Measurements from ENCODE around the gene CORO2B. TPM values are rescaled to one million over a fixed set of nuclear protein-coding genes. Genes with fewer than 3 reads are reported as not detected.

Gene CORO2B
- total and polyA plus RNA-seq, 4 donors, result 2.4 to 12.5 (median 4.3) TPM

DNA sequence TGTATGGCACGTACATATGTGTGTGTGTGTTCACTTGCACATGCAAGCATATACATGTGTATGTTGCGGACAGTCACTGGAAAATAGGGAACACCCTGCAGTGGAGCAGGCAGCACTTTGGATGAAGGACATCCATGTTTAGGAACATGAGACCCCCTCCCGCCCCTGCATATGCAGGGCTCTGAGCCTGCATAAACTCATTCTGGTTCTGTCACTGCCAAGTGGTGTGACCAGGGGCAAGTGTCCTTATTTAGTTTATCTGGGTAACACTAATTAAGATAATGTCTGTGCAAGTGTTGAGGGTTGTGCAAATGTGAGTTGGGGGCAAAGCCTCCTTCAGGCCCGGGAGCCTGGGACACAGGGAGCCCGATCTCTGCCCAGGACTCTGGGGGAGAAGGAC, 105.7 kb downstream of the CORO2B start:
- H3K27ac ChIP-seq (ENCODE audit: low read depth in 1 of 2, low read length in 1 of 2), result no peak overlapping the region
- H3K9ac ChIP-seq (ENCODE audit: insufficient read depth in 1 of 2, low read length in 2 of 2), result no peak overlapping the region
- 83 to 85% methylated on average over 5 of the region's 5 CpGs for WGBS, 2 donors
- H3K4me1 ChIP-seq (ENCODE audit: control insufficient read depth in 5 of 5, insufficient read depth in 5 of 5, low read length in 5 of 5), result peaks cover 0 to 4% (median 0%) of the 10 kb centered on the region in 5 donors
- TF ChIP-seq, protein P1, sequence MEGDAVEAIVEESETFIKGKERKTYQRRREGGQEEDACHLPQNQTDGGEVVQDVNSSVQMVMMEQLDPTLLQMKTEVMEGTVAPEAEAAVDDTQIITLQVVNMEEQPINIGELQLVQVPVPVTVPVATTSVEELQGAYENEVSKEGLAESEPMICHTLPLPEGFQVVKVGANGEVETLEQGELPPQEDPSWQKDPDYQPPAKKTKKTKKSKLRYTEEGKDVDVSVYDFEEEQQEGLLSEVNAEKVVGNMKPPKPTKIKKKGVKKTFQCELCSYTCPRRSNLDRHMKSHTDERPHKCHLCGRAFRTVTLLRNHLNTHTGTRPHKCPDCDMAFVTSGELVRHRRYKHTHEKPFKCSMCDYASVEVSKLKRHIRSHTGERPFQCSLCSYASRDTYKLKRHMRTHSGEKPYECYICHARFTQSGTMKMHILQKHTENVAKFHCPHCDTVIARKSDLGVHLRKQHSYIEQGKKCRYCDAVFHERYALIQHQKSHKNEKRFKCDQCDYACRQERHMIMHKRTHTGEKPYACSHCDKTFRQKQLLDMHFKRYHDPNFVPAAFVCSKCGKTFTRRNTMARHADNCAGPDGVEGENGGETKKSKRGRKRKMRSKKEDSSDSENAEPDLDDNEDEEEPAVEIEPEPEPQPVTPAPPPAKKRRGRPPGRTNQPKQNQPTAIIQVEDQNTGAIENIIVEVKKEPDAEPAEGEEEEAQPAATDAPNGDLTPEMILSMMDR (IDR thresholded peaks at IDR 0.05; ENCODE audit: control extremely low read depth, extremely low read depth), result no peak
- H3K9me3 ChIP-seq (ENCODE audit: control insufficient read depth in 4 of 4, insufficient read depth in 3 of 4, low read length in 3 of 4), result peaks cover 0 to 1% (median 0%) of the 10 kb centered on the region in 4 donors
- peak; percentile 11 for ATAC-seq (ENCODE audit: insufficient read depth, low FRiP score)
- no peaks in the 10 kb centered on the region for H3K27me3 ChIP-seq (ENCODE audit: control insufficient read depth in 3 of 3, insufficient read depth in 3 of 3, low read length in 2 of 3)
- H3K4me3 ChIP-seq, result no peak overlapping the region
- DNase-seq, result no peak
- H3K36me3 ChIP-seq (ENCODE audit: control insufficient read depth in 4 of 4, insufficient read depth in 4 of 4, low read length in 4 of 4), result no peaks in the 10 kb centered on the region

- Histone ChIP-seq H3K27ac (ENCODE audit: low read depth in 1 of 2, low read length in 1 of 2) (no peak overlapping the region), H3K9ac (ENCODE audit: insufficient read depth in 1 of 2, low read length in 2 of 2) (no peak overlapping the region), H3K9me3 (ENCODE audit: control insufficient read depth in 4 of 4, insufficient read depth in 3 of 4, low read length in 3 of 4) (peaks cover 0 to 1% (median 0%) of the 10 kb centered on the region in 4 donors), H3K27me3 (ENCODE audit: control insufficient read depth in 3 of 3, insufficient read depth in 3 of 3, low read length in 2 of 3) (no peaks in the 10 kb centered on the region), H3K4me3 (no peak overlapping the region), H3K36me3 (ENCODE audit: control insufficient read depth in 4 of 4, insufficient read depth in 4 of 4, low read length in 4 of 4) (no peaks in the 10 kb centered on the region), H3K4me1 (ENCODE audit: control insufficient read depth in 5 of 5, insufficient read depth in 5 of 5, low read length in 5 of 5) (peaks cover 0 to 5% (median 0%) of the 10 kb centered on the region in 5 donors)
- TF ChIP-seq, protein P1 (IDR thresholded peaks at IDR 0.05; ENCODE audit: control extremely low read depth, extremely low read depth), result no peak
- DNase-seq (no peak), ATAC-seq (ENCODE audit: insufficient read depth, low FRiP score) (no peak)
- WGBS, 2 donors, result 91 to 94% methylated on average over 8 of the region's 8 CpGs
Observed at GRCh38 chr15:68687136-68687735, 108.4 kb downstream of the CORO2B start.

GRCh38 chr15:68691705-68692104, 112.9 kb downstream of the CORO2B start:
- no peak overlapping the region for H3K27ac ChIP-seq (ENCODE audit: low read depth in 1 of 2, low read length in 1 of 2)
- 60 to 72% methylated on average over 6 of the region's 6 CpGs for WGBS, 2 donors
- H3K9ac ChIP-seq (ENCODE audit: insufficient read depth in 1 of 2, low read length in 2 of 2), result no peak overlapping the region
- H3K4me3 ChIP-seq, result no peak overlapping the region
- H3K36me3 ChIP-seq (ENCODE audit: control insufficient read depth in 4 of 4, insufficient read depth in 4 of 4, low read length in 4 of 4), result peaks cover 0 to 5% (median 0%) of the 10 kb centered on the region in 4 donors
- TF ChIP-seq, protein P1 (IDR thresholded peaks at IDR 0.05; ENCODE audit: control extremely low read depth, extremely low read depth), result no peak
- H3K9me3 ChIP-seq (ENCODE audit: control insufficient read depth in 4 of 4, insufficient read depth in 3 of 4, low read length in 3 of 4), result no peaks in the 10 kb centered on the region
- H3K27me3 ChIP-seq (ENCODE audit: control insufficient read depth in 3 of 3, insufficient read depth in 3 of 3, low read length in 2 of 3), result no peaks in the 10 kb centered on the region
- no peak for ATAC-seq (ENCODE audit: insufficient read depth, low FRiP score)
- peak; percentile 48 to 73 (median 67) for DNase-seq
- peaks cover 0 to 8% (median 3%) of the 10 kb centered on the region in 5 donors for H3K4me1 ChIP-seq (ENCODE audit: control insufficient read depth in 5 of 5, insufficient read depth in 5 of 5, low read length in 5 of 5)
